Measurements from ENCODE around the gene PKHD1.
A peak's percentile ranks its signal among the peaks of the same experiment; 100 is the strongest.

The PKHD1 gene

DNA sequence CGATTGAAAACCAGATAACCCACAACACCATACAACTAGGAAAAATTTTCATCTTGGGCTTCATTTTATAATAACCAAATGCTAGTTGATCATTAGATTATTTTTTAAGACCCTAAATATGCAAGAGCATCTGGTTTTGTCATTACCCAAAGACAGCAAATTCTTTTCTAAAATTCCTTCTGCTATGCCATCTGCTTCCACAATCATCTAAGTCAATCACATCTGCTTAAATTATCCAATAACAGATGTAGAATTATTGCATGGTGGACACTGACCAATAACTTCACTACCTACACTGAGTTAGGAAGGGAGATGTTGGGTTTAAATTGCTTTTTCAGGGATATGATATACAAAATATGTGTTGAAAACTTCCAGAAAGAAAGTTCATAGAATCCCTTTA is 41.9 kb downstream of the PKHD1 start:
- DNase-seq = no peak

GRCh38 chr6:52045033-52045432 is 42.4 kb downstream of the PKHD1 start:
- no peak for DNase-seq

- DNase-seq = no peak
Observed at GRCh38 chr6:52042141-52042885, 45.1 kb downstream of the PKHD1 start.

- DNase-seq = no peak
Observed at GRCh38 chr6:52041134-52041533, 46.3 kb downstream of the PKHD1 start.

DNA sequence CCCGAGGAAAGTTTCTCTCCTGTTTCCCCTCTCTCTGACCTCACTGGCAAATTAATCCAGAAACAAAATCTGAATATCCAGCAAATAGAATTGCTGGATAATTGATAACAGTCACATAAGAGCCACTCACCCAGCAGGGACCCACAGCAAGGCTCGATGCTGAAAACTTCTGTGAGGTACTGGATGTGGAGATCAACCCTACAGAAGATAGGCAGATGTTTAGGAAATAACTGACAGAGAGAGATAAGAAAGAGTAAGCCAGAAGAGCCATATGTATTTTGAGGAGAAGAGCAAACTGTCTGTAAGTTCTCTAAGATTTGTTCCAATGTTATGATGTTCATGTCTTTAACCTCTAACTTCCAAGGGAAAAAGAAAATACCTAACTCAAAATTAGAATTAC is 59.7 kb downstream of the PKHD1 start:
- no peak for DNase-seq

DNA sequence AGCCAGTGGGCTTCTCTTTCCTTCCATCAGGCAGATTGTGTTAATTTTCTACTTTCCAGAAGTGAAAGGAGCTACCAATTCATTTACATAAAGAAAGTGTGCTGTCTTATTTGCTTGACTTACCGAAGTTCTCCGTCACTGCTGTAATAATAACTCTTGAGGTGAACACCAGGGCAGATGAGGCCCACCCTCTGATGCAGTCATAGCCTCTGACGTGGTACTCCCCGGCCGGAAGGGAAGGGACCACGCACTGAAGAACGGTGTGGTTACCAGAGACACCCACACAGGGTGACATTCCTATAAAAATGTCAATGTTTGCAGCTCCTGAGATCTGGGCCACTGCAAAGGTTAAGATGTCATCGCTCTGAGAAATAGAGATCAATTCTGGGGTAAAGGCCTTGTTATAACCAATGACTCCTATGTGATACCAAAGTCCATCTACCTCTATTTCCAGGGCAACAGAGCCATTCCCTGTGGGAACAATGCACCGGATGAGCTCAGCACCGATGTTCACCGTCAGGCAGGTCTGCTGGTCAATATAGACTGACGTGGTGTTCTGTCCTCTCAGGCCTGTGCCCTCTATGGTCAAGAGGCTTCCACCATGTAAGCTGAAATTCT is 62.9 kb downstream of the PKHD1 start:
- no peak for DNase-seq

GRCh38 chr6:52022675-52023074 is 64.7 kb downstream of the PKHD1 start:
- no peak for DNase-seq

GRCh38 chr6:52020945-52021570 is 66.4 kb downstream of the PKHD1 start:
- DNase-seq = no peak

DNA sequence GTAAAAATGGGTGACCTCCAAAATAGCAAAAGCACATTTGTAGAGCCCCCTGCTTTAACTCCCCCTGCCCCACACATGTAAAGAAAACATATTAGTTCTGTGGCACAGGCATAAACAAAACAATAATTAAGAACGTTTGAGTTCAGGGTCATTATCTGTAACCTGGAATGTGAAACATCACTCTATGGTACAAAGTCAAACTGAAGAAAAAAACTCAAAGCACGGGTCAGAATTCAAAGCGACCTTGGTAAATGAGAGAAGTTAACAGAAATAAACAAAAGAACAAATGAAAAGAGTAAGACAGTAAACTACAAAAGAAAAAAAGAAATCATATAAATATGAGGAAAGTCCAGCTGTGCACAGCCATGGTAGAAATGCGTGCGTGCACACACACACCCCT is 67.5 kb downstream of the PKHD1 start:
- DNase-seq = no peak

- no peak for DNase-seq
Observed at GRCh38 chr6:52019092-52019491, 68.3 kb downstream of the PKHD1 start.

DNA sequence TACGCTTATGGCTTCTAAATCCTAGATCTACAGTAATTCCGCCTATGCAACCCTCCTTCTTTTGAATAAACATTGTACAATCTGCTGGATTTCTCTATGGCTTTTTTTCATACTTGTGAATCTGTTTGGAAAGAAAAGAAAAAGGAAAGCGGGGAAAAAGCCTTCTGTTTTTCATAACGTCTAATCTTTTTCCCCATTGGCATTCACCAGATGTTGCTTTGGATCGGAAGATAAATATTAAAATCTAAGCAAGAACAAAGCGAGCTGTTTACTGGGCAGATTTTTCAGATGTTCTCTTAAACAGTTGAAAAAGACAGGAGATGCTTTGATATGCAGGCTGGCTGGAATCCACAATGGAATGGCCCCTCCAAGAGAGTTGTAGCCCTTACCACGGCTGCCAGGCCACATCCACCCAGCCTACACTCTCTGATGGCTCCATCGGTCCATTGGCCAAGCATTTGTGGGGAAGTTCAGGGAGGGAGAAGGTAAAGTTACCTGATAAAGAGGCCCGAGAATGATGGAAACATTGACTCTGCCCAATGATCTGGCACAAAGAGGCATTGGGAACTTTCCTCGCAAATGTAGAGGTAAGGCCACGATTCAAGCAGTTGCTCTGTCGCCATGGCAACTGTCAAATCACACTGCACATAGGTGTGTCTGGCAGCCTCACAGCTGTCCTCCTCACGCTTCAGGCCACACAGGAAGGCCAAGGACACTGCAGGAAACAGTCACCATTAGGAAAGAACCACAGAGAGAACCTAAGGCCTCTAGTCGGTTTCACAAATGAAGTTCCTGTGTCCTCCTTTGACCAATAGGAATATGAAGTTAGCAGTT is 70.3 kb downstream of the PKHD1 start:
- peak in 1 of 2 experiments; percentile 1 for DNase-seq

DNA sequence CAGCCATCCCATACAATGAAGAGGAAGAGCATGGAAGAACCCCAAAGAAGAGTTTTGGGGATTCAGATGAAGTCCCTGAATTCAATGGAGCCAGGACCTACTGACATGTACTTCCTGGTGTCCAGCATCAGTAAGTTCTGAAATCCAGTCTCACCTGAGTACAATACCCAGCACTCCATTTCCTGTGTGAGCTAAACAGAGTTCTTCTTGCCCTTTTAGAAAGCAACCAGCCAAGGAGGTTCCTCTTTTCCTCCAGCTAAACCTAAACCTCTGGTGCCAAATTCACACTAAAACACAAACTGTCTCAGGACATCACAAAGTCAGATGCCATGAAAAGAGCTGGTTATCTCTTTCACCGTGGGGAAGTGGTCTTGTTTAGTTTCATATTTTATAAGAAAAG is 71.5 kb downstream of the PKHD1 start:
- no peak for DNase-seq

DNA sequence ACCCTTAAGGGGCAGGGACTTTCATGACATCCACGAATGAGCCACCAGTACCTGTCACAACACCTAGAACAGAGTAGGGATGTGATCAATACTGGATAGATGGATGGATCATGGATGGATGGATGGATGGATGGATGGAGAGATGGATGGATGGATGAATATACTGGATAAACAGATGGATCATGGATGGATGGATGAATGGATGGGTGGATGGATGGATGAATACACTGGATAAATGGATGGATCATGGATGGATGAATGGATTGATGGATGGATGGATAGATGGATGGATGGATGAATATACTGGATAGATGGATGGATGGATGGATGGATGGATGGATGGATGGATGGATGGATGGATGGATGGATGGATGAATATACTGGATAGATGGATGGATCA is 73.0 kb downstream of the PKHD1 start:
- no peak for DNase-seq

- no peak for DNase-seq
Observed at GRCh38 chr6:52013035-52013434, 74.4 kb downstream of the PKHD1 start.

DNA sequence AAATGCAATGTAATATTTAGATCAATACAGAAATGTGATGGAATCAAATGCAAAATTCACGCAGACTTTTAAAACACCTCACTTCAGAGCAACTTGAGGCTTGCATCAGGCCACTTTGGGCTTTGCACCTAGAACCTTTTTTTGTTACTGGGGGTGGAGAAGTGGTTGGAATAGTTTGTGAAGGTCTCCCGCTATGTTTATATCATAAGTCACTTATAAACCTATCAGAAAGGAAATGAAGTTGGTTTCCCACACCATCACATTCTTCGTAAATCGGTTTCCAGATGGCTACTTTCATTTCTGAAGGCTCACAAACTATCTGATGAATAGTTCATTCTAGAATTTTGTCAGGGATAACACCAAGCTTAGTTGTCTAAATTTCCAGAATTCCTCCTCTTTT is 74.8 kb downstream of the PKHD1 start:
- no peak for DNase-seq

- no peak for DNase-seq
Observed at GRCh38 chr6:52010806-52011205, 76.6 kb downstream of the PKHD1 start.

GRCh38 chr6:52010145-52010544 is 77.3 kb downstream of the PKHD1 start:
- no peak for DNase-seq

DNA sequence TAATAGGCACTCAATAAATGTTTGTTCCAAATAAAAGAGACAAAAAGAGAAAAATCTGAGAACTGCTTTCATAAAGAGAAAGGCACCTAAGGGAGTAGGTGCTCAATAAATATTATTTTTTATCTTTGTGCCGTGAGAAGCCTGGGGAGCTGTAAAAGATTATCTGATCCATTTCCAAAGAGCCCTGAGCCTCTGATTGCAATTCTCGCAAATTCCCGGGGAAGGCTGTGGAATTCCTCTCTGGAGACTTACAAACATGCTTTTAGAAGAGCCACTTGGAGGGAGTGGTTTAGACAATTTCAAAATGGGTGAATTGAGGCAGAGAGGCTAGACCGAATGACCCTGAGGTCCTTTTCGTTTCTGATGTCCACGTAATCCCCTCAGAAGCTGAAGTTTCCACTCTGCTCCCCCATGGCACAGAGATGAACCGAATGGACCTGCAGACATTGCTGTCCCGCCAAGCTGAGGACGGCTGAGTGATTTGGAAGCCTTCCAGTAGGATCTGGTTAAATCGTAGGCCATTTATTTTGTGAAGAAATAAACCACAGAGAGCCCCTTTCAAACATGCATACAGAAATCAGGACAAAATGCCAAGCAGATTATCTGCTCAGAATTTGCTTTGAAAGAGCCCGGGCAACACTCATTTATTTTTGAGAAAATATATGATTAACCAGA is 77.8 kb downstream of the PKHD1 start:
- no peak for DNase-seq

DNA sequence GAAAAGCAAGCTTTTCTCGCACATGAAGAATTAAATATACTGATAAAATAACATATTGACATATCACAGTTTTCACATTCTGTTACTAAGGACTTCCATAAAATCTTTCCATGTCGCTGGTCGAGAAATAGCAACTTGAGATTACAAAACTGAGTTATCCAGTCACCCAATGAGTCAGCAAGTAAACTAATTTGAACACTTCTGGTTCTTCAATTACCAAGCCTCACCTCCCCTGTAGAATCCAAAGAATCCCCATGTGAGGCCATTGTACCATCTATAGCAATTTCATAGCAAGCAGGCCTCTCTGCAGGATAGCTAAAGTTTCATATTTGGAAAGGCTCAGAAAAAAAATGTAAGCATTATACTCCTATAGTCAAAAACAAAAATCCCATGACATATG is 87.3 kb downstream of the PKHD1 start:
- no peak for DNase-seq

- DNase-seq = no peak
Observed at GRCh38 chr6:51996296-51996947, 91.0 kb downstream of the PKHD1 start.

GRCh38 chr6:51995214-51995755 is 92.1 kb downstream of the PKHD1 start:
- no peak for DNase-seq

- DNase-seq = no peak
Observed at GRCh38 chr6:51992876-51993275, 94.5 kb downstream of the PKHD1 start.

All from SHP77 (cell line).